Adrenal gland (tissue), 12 donors: Measurements from ENCODE around the gene CCL15. TPM values are rescaled to one million over a fixed set of nuclear protein-coding genes. Genes with fewer than 3 reads are reported as not detected.
"Not testable (repeated sequence)": the region's sequence is repeated elsewhere in the genome, so short reads cannot be mapped to it uniquely, and the experiment has no call there.

Experiments
- DNase-seq, 7 donors: peaks; one replicate each; pipeline ENCODE4 v3.0.0-alpha.2; 2019 to 2020
- H3K27ac ChIP-seq, 5 donors: fragments of 200-600 bp; sonication (generic) in 4 of 5; 1 replicate in 3 of 5; 2 replicates in 2 of 5; pipeline versions ENCODE4 v1.5.1 to v1.8.0; 2016 to 2020; ENCODE audit warnings: mild to moderate bottlenecking in 1 of 5
- H3K27me3 ChIP-seq: fragments of 200-600 bp; 2 replicates; pipeline ENCODE4 v1.8.0; 2021
- H3K36me3 ChIP-seq, 2 donors: fragments of 200-600 bp; replicated peaks in 1 of 2; 1 replicate in 1 of 2; 2 replicates in 1 of 2; pipeline versions ENCODE4 v1.5.1 to v1.8.0; 2018 to 2022
- H3K4me1 ChIP-seq, 2 donors: fragments of 200-600 bp; replicated peaks in 1 of 2; 1 replicate in 1 of 2; 2 replicates in 1 of 2; pipeline versions ENCODE4 v1.5.1 to v1.8.0; 2018 to 2021
- H3K4me3 ChIP-seq, 4 donors: fragments of 200-600 bp; sonication (generic) in 3 of 4; one replicate each; pipeline ENCODE4 v1.5.1; 2016 to 2018
- H3K9me3 ChIP-seq, 3 donors: fragments of 200-600 bp; sonication (generic) in 1 of 3; replicated peaks in 1 of 3; 1 replicate in 2 of 3; 2 replicates in 1 of 3; pipeline versions ENCODE4 v1.5.1 to v1.8.0; 2016 to 2021
- CTCF ChIP-seq, 6 experiments: fragments of 450-650 bp in 4 of 6; fragments of 200-600 bp in 2 of 6; sonication (generic) in 1 of 6; IDR thresholded peaks; 1 replicate in 5 of 6; 2 replicates in 1 of 6; pipeline versions ENCODE4 v1.5.1 to v1.8.0; 2016 to 2021; ENCODE audit warnings: antibody characterized with exemption in 6 of 6, mild to moderate bottlenecking in 2 of 6, moderate library complexity in 1 of 6
- POLR2A ChIP-seq, 2 donors: fragments of 450-650 bp; IDR thresholded peaks; one replicate each; pipeline ENCODE4 v1.6.1; 2017; ENCODE audit warnings: antibody characterized with exemption in 2 of 2, mild to moderate bottlenecking in 2 of 2, moderate library complexity in 1 of 2
- WGBS, 4 donors: extraction: QIAGEN DNeasy Blood & Tissue Kit in 2 of 4; methylation state at CpG; one replicate each; pipeline versions ENCODE4 v1.1.5 to v1.1.7; 2013 to 2017; 5-methylcytosine and 5-hydroxymethylcytosine counted together
- intact Hi-C, 2 donors: fragments of 100-400 bp; cut with DNase I; formaldehyde crosslinking; loops; one replicate each; pipeline versions ENCODE4 v1.14.1 to v1.15.0; 2022 to 2023
- polyA plus RNA-seq, 3 donors: library from polyadenylated mRNA; stranded (reverse); fragments of 200-250 nt in 2 of 3; fragments of 350-450 nt in 1 of 3; fragmentation: Illumina TruSeq in 1 of 3; extraction: RNeasy Lipid Tissue Mini Kit (QIAGEN cat#74804) in 1 of 3; gene quantifications; one replicate each; pipeline ENCODE4 v1.2.3, GENCODE V29; 2013 to 2014
- total RNA-seq, 9 donors: library from RNA; depleted of rRNA in 4 of 9; stranded (reverse); fragments of >200 nt in 4 of 9; fragments of 120-200 nt in 1 of 9; fragmentation: NEBNext Ultra II Directional in 1 of 9; extraction: Animal tissue kit (Norgen Biotek cat#: 25700) in 1 of 9; gene quantifications; one replicate each; pipeline versions ENCODE4 v1.1.0 to v1.2.4, GENCODE V29; 2013 to 2023
- donor health status: healthy with polysubstance abuse.
- donor health status: Bipolar disorder and iron deficiency.
- donor health status: DM: yes; HTN: yes; CAD: no.
- donor health status: DM: no; HTN: no; CAD: no.
- donor health status: DM: no; HTN: no; CAD: no.
- donor health status: DM: yes; HTN: yes; CAD: no.

CCL15 gene
- total and polyA plus RNA-seq, 12 donors = 0.17 to 1.7 (median 0.45) TPM; not detected in 5

DNA sequence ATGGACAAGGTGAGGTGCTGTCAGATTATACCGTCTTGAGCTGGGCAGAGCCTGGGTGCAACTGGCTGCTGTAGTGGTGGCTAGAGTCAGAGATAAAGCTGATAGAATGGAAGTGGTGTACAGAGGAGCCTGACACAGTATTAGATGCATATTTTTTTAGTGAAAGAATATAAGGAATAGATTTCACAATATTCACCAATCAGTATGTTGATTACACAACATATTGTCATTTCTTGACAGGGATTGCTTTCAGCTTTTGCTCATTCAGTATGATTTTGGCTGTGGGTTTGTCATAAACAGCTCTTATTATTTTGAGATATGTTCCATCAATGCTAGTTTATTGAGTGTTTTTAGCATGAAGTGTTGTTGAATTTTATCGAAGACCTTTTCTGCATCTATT, 18.1 kb upstream of the CCL15 start:
- Histone ChIP-seq H3K27ac (no peak overlapping the region), H3K27me3 (no peaks in the 10 kb centered on the region), H3K4me1 (no peaks in the 10 kb centered on the region), H3K4me3 (no peak overlapping the region), H3K9me3 (no peaks in the 10 kb centered on the region), H3K36me3 (no peaks in the 10 kb centered on the region)
- TF ChIP-seq POLR2A (IDR thresholded peaks at IDR 0.05) (no peak), CTCF (IDR thresholded peaks at IDR 0.05) (no peak)
- WGBS, 4 donors = 84 to 93% (median 87%) methylated on average over 2 of the region's 2 CpGs
- intact Hi-C loops = no loop called here
- DNase-seq = no peak

GRCh38 chr17:36017799-36018198, 16.4 kb upstream of the CCL15 start, which contains the start of gene CCL23:
CCL23 (minus strand) TSS chr17:36017972; CDS start chr17:36017897, 75 bp downstream.
- Histone ChIP-seq H3K4me3 (no peak within 1 kb of the TSS), H3K36me3 (no peaks in the 10 kb centered on the region), H3K27me3 (no peaks in the 10 kb centered on the region), H3K9me3 (no peaks in the 10 kb centered on the region), H3K4me1 (no peaks in the 10 kb centered on the region), H3K27ac (peak within 1 kb of the TSS in 1 of 5 donors; percentile 42)
- TF ChIP-seq CTCF (IDR thresholded peaks at IDR 0.05) = no peak
- no peak for TF ChIP-seq POLR2A (IDR thresholded peaks at IDR 0.05)
- peak in 4 of 7 donors; percentile 10 to 26 (median 24) for DNase-seq
- intact Hi-C loops = no loop called here
- 24 to 39% (median 29%) methylated on average over 6 of the region's 6 CpGs for WGBS, 4 donors

GRCh38 chr17:36016555-36016954, 15.2 kb upstream of the CCL15 start:
- no peak for DNase-seq
- H3K9me3 ChIP-seq = no peaks in the 10 kb centered on the region
- 78 to 87% (median 86%) methylated on average over 2 of the region's 2 CpGs for WGBS, 4 donors
- no peaks in the 10 kb centered on the region for H3K4me1 ChIP-seq
- no peak overlapping the region for H3K4me3 ChIP-seq
- intact Hi-C loops = no loop called here
- no peaks in the 10 kb centered on the region for H3K36me3 ChIP-seq
- TF ChIP-seq POLR2A (IDR thresholded peaks at IDR 0.05) (no peak), CTCF (IDR thresholded peaks at IDR 0.05) (no peak)
- H3K27ac ChIP-seq = no peak overlapping the region
- no peaks in the 10 kb centered on the region for H3K27me3 ChIP-seq

DNA sequence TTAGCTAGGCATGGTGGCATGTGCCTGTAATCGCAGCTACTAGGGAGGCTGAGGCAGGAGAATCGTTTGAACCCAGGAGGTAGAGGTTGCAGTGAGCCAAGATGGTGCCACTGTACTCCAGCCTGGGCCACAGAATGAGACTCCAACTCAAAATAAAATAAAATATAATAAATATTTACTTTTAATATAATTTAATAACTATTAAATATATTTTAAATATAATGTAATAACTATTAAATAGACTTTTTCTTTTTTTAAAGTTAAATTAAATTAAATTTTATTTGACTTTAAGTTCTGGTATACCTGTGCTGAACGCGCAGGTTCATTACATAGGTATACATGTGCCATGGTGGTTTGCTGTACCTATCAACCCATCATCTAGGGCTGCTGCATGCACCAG, 14.5 kb upstream of the CCL15 start:
- H3K36me3 ChIP-seq, H3K27ac ChIP-seq, DNase-seq, intact Hi-C loops, H3K4me1 ChIP-seq, H3K9me3 ChIP-seq, H3K27me3 ChIP-seq, H3K4me3 ChIP-seq: not testable (repeated sequence)
- 88 to 91% (median 89%) methylated on average over 4 of the region's 4 CpGs for WGBS, 4 donors

- no peaks in the 10 kb centered on the region for H3K36me3 ChIP-seq
- intact Hi-C loops = no loop called here
- 65 to 71% (median 68%) methylated on average over 5 of the region's 5 CpGs for WGBS, 4 donors
- no peaks in the 10 kb centered on the region for H3K27me3 ChIP-seq
- no peaks in the 10 kb centered on the region for H3K9me3 ChIP-seq
- DNase-seq = no peak
- no peak overlapping the region for H3K4me3 ChIP-seq
- no peaks in the 10 kb centered on the region for H3K4me1 ChIP-seq
- H3K27ac ChIP-seq = no peak overlapping the region
- no peak for TF ChIP-seq CTCF (IDR thresholded peaks at IDR 0.05)
These were observed 13.6 kb upstream of the CCL15 start for GRCh38 chr17:36014946-36015345.
